H9 (cell line): ENCODE results near the gene TRIO. TPM values are rescaled to one million over a fixed set of nuclear protein-coding genes. Genes with fewer than 3 reads are reported as not detected.

ENCODE experiments used
- DNase-seq: peaks from one replicate; pipeline ENCODE4 v3.0.0-alpha.2; 2017
- H2AFZ ChIP-seq: one replicate; pipeline ENCODE4 v1.6.1; 2013; ENCODE audit warnings: mild to moderate bottlenecking, low read length, control low read depth, moderate library complexity
- H2AK5ac ChIP-seq: 2 replicates; pipeline ENCODE4 v1.6.1; 2013; ENCODE audit warnings: low read length, control low read depth, mixed read lengths; ENCODE audit not compliant: insufficient read length
- H2BK120ac ChIP-seq: one replicate; pipeline ENCODE4 v1.6.1; 2013; ENCODE audit warnings: low read depth, mild to moderate bottlenecking, low read length, control low read depth, inconsistent platforms; ENCODE audit not compliant: poor library complexity, severe bottlenecking
- H2BK12ac ChIP-seq: 2 replicates; pipeline ENCODE4 v1.6.1; 2013; ENCODE audit warnings: low read length, control low read depth, mixed read lengths, low read depth; ENCODE audit not compliant: insufficient read length
- H2BK15ac ChIP-seq: 2 replicates; pipeline ENCODE4 v1.6.1; 2013; ENCODE audit warnings: low read depth, low read length, control low read depth
- H2BK20ac ChIP-seq: one replicate; pipeline ENCODE4 v1.6.1; 2013; ENCODE audit warnings: low read depth, mild to moderate bottlenecking, low read length, control low read depth, inconsistent platforms; ENCODE audit not compliant: poor library complexity, severe bottlenecking
- H2BK5ac ChIP-seq: 2 replicates; pipeline ENCODE4 v1.6.1; 2013; ENCODE audit warnings: low read length, control low read depth, mixed read lengths; ENCODE audit not compliant: insufficient read length
- H3K14ac ChIP-seq: 2 replicates; pipeline ENCODE4 v1.6.1; 2013; ENCODE audit warnings: low read length, control low read depth; ENCODE audit not compliant: insufficient read depth
- H3K18ac ChIP-seq: 2 replicates; pipeline ENCODE4 v1.6.1; 2013; ENCODE audit warnings: low read depth, mild to moderate bottlenecking, mixed read lengths, low read length, control low read depth; ENCODE audit not compliant: insufficient read length
- H3K23ac ChIP-seq: 2 replicates; pipeline ENCODE4 v1.6.1; 2013; ENCODE audit warnings: low read length, control low read depth, mixed read lengths, low read depth; ENCODE audit not compliant: insufficient read length
- H3K23me2 ChIP-seq: 2 replicates; pipeline ENCODE4 v1.6.1; 2013; ENCODE audit warnings: low read depth, mild to moderate bottlenecking, mixed read lengths, low read length, control low read depth; ENCODE audit not compliant: insufficient read length, poor library complexity, severe bottlenecking
- H3K27ac ChIP-seq: 2 replicates; pipeline ENCODE4 v1.5.1; 2013; ENCODE audit warnings: low read length, control low read depth, mixed read lengths, low read depth; ENCODE audit not compliant: insufficient read length
- H3K27me3 ChIP-seq: 2 replicates; pipeline ENCODE4 v1.6.1; 2013; ENCODE audit warnings: low read length, control low read depth, inconsistent platforms; ENCODE audit not compliant: insufficient read depth
- H3K4ac ChIP-seq: 2 replicates; pipeline ENCODE4 v1.6.1; 2013; ENCODE audit warnings: low read depth, mild to moderate bottlenecking, control low read depth, inconsistent platforms, low read length, moderate library complexity
- H3K4me1 ChIP-seq: 2 replicates; pipeline ENCODE4 v1.6.1; 2013; ENCODE audit warnings: low read length, control low read depth, inconsistent platforms; ENCODE audit not compliant: insufficient read depth
- H3K4me2 ChIP-seq: 2 replicates; pipeline ENCODE4 v1.6.1; 2013; ENCODE audit warnings: low read length, control low read depth, mixed read lengths; ENCODE audit not compliant: insufficient read length, insufficient read depth
- H3K56ac ChIP-seq: 2 replicates; pipeline ENCODE4 v1.6.1; 2013; ENCODE audit warnings: low read depth, mild to moderate bottlenecking, mixed read lengths, low read length, control low read depth; ENCODE audit not compliant: insufficient read length
- H3K79me1 ChIP-seq: 2 replicates; pipeline ENCODE4 v1.6.1; 2013; ENCODE audit warnings: low read depth, mild to moderate bottlenecking, moderate library complexity, low read length, control low read depth, inconsistent platforms; ENCODE audit not compliant: insufficient read depth, poor library complexity, severe bottlenecking
- H3K79me2 ChIP-seq: 2 replicates; pipeline ENCODE4 v1.6.1; 2013; ENCODE audit warnings: low read length, control low read depth, inconsistent platforms; ENCODE audit not compliant: insufficient read depth
- H3K9ac ChIP-seq: 2 replicates; pipeline ENCODE4 v1.6.1; 2013; ENCODE audit warnings: low read length, control low read depth, mixed read lengths; ENCODE audit not compliant: insufficient read length; ENCODE audit errors: extremely low read depth
- H3K9me3 ChIP-seq: one replicate; pipeline ENCODE4 v1.6.1; 2013; ENCODE audit warnings: low read depth, low read length, inconsistent platforms; ENCODE audit not compliant: control insufficient read depth
- H3T11ph ChIP-seq: one replicate; pipeline ENCODE4 v1.6.1; 2013; ENCODE audit warnings: mild to moderate bottlenecking, low read length, control low read depth, inconsistent platforms
- H4K20me1 ChIP-seq: one replicate; pipeline ENCODE4 v1.6.1; 2013; ENCODE audit not compliant: control insufficient read depth, insufficient read length, insufficient read depth
- H4K5ac ChIP-seq: 2 replicates; pipeline ENCODE4 v1.6.1; 2013; ENCODE audit warnings: low read depth, mild to moderate bottlenecking, mixed read lengths, low read length, control low read depth; ENCODE audit not compliant: insufficient read length
- H4K8ac ChIP-seq: replicated peaks from 2 replicates; pipeline ENCODE4 v1.6.1; 2013; ENCODE audit warnings: low read length, control low read depth, mixed read lengths, low read depth; ENCODE audit not compliant: insufficient read length
- H4K91ac ChIP-seq: 2 replicates; pipeline ENCODE4 v1.6.1; 2013; ENCODE audit warnings: low read depth, mild to moderate bottlenecking, moderate library complexity, mixed read lengths, low read length, control low read depth; ENCODE audit not compliant: insufficient read length
- H3K27ac Mint-ChIP-seq, 3 experiments: 2 replicates in 2 of 3; 3 replicates in 1 of 3; pipeline ENCODE4 v1.8.0; 2020 to 2021; ENCODE audit warnings: mixed read lengths in 3 of 3, mild to moderate bottlenecking in 1 of 3, moderate library complexity in 1 of 3
- H3K27me3 Mint-ChIP-seq: 2 replicates; pipeline ENCODE4 v1.8.0; 2021; ENCODE audit warnings: low read depth, mild to moderate bottlenecking, moderate library complexity, mixed read lengths
- H3K36me3 Mint-ChIP-seq, 3 experiments: 2 replicates in 2 of 3; 3 replicates in 1 of 3; pipeline ENCODE4 v1.8.0; 2020 to 2021; ENCODE audit warnings: low read depth in 3 of 3, mixed read lengths in 3 of 3; ENCODE audit not compliant: insufficient read depth in 1 of 3
- H3K4me1 Mint-ChIP-seq, 2 experiments: 2 replicates each; pipeline ENCODE4 v1.8.0; 2020; ENCODE audit warnings: mixed read lengths in 2 of 2
- H3K4me3 Mint-ChIP-seq, 2 experiments: 2 replicates in 1 of 2; 3 replicates in 1 of 2; pipeline ENCODE4 v1.8.0; 2020 to 2021; ENCODE audit warnings: mild to moderate bottlenecking in 2 of 2, mixed read lengths in 2 of 2, moderate library complexity in 1 of 2
- H3K9me3 Mint-ChIP-seq, 2 experiments: 2 replicates in 1 of 2; 3 replicates in 1 of 2; pipeline ENCODE4 v1.8.0; 2020; ENCODE audit warnings: mild to moderate bottlenecking in 2 of 2, mixed read lengths in 2 of 2, moderate library complexity in 1 of 2
- WGBS: extraction: QIAGEN DNeasy Blood & Tissue Kit; methylation state at CpG from one replicate; pipeline ENCODE4 v1.1.7; 2013; ENCODE audit warnings: missing lambda C conversion rate, low lambda C conversion rate, mixed read lengths; ENCODE audit not compliant: insufficient read length; ENCODE audit errors: extremely low coverage; 5-methylcytosine and 5-hydroxymethylcytosine counted together
- total RNA-seq: library from RNA; stranded (reverse); gene quantifications from 2 replicates; pipeline ENCODE4 v1.2.1, GENCODE V29; 2021
- TF ChIP-seq, protein P1 (sequence below): fragments of 200-600 bp; sonication (generic); conservative IDR thresholded peaks from 3 replicates; pipeline ENCODE4 v1.8.0; 2021; ENCODE audit warnings: antibody characterized with exemption, mild to moderate bottlenecking

Gene TRIO
- total RNA-seq, 1 experiment from 2014 or later = 87.8 TPM

DNA sequence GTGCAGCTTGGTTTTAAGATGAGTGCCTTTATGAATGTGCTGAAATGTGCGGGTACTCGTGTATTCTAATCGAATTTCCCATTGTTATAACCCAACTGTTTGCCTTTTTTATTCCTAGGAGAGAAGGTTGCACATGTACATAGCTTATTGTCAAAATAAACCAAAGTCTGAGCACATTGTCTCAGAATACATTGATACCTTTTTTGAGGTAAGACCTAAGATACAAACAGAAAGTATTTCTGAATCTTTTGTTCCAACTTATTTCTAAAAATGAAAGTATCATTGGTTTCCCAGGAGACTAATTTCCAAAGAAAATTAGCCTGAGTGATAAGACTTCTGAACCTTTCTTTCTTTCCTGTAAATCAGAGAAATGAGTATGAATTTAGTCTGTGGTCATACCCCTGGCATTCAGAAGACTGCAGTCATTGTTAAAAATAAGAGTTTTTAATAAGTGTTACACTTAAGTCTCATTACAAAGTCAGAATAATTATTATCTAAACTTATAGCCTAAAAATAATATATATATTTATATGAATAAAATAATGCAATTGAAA is 336.1 kb downstream of the TRIO start:
- H3K36me3 Mint-ChIP-seq = peaks cover 13 to 68% (median 62%) of the 10 kb centered on the region in 3 experiments; a peak in 6 of 7 replicates

More for the DNA sequence above, 336.1 kb downstream of the TRIO start:
- no peak overlapping the region for H3K4me2 ChIP-seq
- H3K23me2 ChIP-seq = no peaks in the 10 kb centered on the region
- H3K9me3 ChIP-seq = no peaks in the 10 kb centered on the region
- no peak overlapping the region for H2AK5ac ChIP-seq
- no peak overlapping the region for H3K27ac ChIP-seq
- H3K27me3 Mint-ChIP-seq = no peaks in the 10 kb centered on the region
- no peak overlapping the region for H3K9ac ChIP-seq
- H2BK12ac ChIP-seq = no peak overlapping the region
- no peaks in the 10 kb centered on the region for H3K9me3 Mint-ChIP-seq
- H3K4me1 ChIP-seq = no peaks in the 10 kb centered on the region
- no peak for DNase-seq
- no peak overlapping the region for H2BK15ac ChIP-seq
- no peak overlapping the region for H4K5ac ChIP-seq
- H3K14ac ChIP-seq = no peak overlapping the region
- H3K18ac ChIP-seq = no peak overlapping the region
- H2BK20ac ChIP-seq = no peak overlapping the region
- no peak overlapping the region for H3K56ac ChIP-seq
- TF ChIP-seq, protein P1, sequence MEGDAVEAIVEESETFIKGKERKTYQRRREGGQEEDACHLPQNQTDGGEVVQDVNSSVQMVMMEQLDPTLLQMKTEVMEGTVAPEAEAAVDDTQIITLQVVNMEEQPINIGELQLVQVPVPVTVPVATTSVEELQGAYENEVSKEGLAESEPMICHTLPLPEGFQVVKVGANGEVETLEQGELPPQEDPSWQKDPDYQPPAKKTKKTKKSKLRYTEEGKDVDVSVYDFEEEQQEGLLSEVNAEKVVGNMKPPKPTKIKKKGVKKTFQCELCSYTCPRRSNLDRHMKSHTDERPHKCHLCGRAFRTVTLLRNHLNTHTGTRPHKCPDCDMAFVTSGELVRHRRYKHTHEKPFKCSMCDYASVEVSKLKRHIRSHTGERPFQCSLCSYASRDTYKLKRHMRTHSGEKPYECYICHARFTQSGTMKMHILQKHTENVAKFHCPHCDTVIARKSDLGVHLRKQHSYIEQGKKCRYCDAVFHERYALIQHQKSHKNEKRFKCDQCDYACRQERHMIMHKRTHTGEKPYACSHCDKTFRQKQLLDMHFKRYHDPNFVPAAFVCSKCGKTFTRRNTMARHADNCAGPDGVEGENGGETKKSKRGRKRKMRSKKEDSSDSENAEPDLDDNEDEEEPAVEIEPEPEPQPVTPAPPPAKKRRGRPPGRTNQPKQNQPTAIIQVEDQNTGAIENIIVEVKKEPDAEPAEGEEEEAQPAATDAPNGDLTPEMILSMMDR = no peak
- H4K8ac ChIP-seq = no peak overlapping the region
- no peaks in the 10 kb centered on the region for H3K27me3 ChIP-seq
- no peak overlapping the region for H3K4me3 Mint-ChIP-seq
- no peak overlapping the region for H4K91ac ChIP-seq
- no peak overlapping the region; a peak in 1 of 7 replicates for H3K27ac Mint-ChIP-seq
- no peak overlapping the region for H2BK120ac ChIP-seq
- no peaks in the 10 kb centered on the region for H4K20me1 ChIP-seq
- no peak overlapping the region for H3K23ac ChIP-seq
- H3K79me1 ChIP-seq = no peaks in the 10 kb centered on the region
- H2BK5ac ChIP-seq = no peak overlapping the region
- no peak overlapping the region for H3T11ph ChIP-seq
- H2AFZ ChIP-seq = no peak overlapping the region
- no peaks in the 10 kb centered on the region for H3K4me1 Mint-ChIP-seq
- H3K79me2 ChIP-seq = no peaks in the 10 kb centered on the region
- H3K4ac ChIP-seq = no peak overlapping the region
- WGBS = no CpG with 5 or more reads among the region's 3 CpGs
